Right kidney (tissue), 1 donor: ENCODE measurements around the gene ABHD15.

Experiments
- DNase-seq: peaks from one replicate; pipeline ENCODE4 v3.0.0-alpha.2; 2016

ABHD15 gene

GRCh38 chr17:29533976-29534375 lies 32.9 kb downstream of the ABHD15 start:
- DNase-seq, result no peak

GRCh38 chr17:29526322-29526721 lies 40.5 kb downstream of the ABHD15 start:
- DNase-seq, result no peak

- DNase-seq, result no peak
Observed at GRCh38 chr17:29524692-29525091, 42.1 kb downstream of the ABHD15 start.

- no peak for DNase-seq
Observed at GRCh38 chr17:29518359-29518758, 48.5 kb downstream of the ABHD15 start.

GRCh38 chr17:29514792-29515191 lies 52.0 kb downstream of the ABHD15 start:
- DNase-seq, result no peak

- no peak for DNase-seq
Observed at GRCh38 chr17:29510953-29511352, 55.9 kb downstream of the ABHD15 start.
